KMS-11 (cell line): ENCODE results near the gene SLC6A1.

Experiments used
- H2AFZ ChIP-seq: fragments of 200-600 bp; sonication (generic); 2 replicates; pipeline ENCODE4 v1.6.1; 2016; ENCODE audit warnings: antibody characterized with exemption, mixed run types, low read depth
- H3K27ac ChIP-seq: fragments of 200-600 bp; sonication (generic); 2 replicates; pipeline ENCODE4 v1.6.1; 2016; ENCODE audit warnings: mild to moderate bottlenecking, mixed run types
- H3K27me3 ChIP-seq: fragments of 200-600 bp; sonication (generic); 2 replicates; pipeline ENCODE4 v1.6.1; 2017; ENCODE audit warnings: mild to moderate bottlenecking, low read depth, mixed run types, moderate library complexity; ENCODE audit not compliant: insufficient read depth
- H3K36me3 ChIP-seq: fragments of 200-600 bp; sonication (generic); 2 replicates; pipeline ENCODE4 v1.6.1; 2017; ENCODE audit warnings: mild to moderate bottlenecking, mixed run types; ENCODE audit not compliant: insufficient read depth
- H3K4me1 ChIP-seq: fragments of 200-600 bp; sonication (generic); 2 replicates; pipeline ENCODE4 v1.6.1; 2016; ENCODE audit warnings: mild to moderate bottlenecking, low read depth, mixed run types; ENCODE audit not compliant: poor library complexity, severe bottlenecking
- H3K4me2 ChIP-seq: fragments of 200-600 bp; sonication (generic); 2 replicates; pipeline ENCODE4 v1.7.0; 2016; ENCODE audit warnings: mild to moderate bottlenecking, mixed run types
- H3K4me3 ChIP-seq: fragments of 200-600 bp; sonication (generic); IDR thresholded peaks from 2 replicates; pipeline ENCODE4 v1.6.1; 2017; ENCODE audit warnings: low read depth, low read length, mixed read lengths; ENCODE audit not compliant: insufficient read depth
- H3K79me2 ChIP-seq: fragments of 200-600 bp; sonication (generic); 2 replicates; pipeline ENCODE4 v1.6.1; 2016; ENCODE audit warnings: low read depth, mixed run types; ENCODE audit not compliant: insufficient read depth
- H3K9ac ChIP-seq: fragments of 200-600 bp; sonication (generic); 2 replicates; pipeline ENCODE4 v1.6.1; 2016; ENCODE audit warnings: mild to moderate bottlenecking, mixed run types
- H4K20me1 ChIP-seq: fragments of 200-600 bp; sonication (generic); 2 replicates; pipeline ENCODE4 v1.6.1; 2016; ENCODE audit warnings: mild to moderate bottlenecking, mixed run types; ENCODE audit not compliant: insufficient read depth
- CTCF ChIP-seq: fragments of 200-600 bp; sonication (generic); conservative IDR thresholded peaks from 2 replicates; pipeline ENCODE4 v1.6.1; 2017; ENCODE audit warnings: low read depth, mild to moderate bottlenecking, antibody characterized with exemption, low read length, moderate library complexity, mixed read lengths

The SLC6A1 gene

GRCh38 chr3:11020764-11021163, 28.2 kb downstream of the SLC6A1 start:
- H3K4me3 ChIP-seq, result no peak overlapping the region
- H3K27ac ChIP-seq, result no peak overlapping the region
- H4K20me1 ChIP-seq, result no peaks in the 10 kb centered on the region
- no peaks in the 10 kb centered on the region for H3K4me1 ChIP-seq
- TF ChIP-seq CTCF, result no peak
- no peak overlapping the region for H2AFZ ChIP-seq
- no peaks in the 10 kb centered on the region; the same call in 1 of the 2 replicates for H3K27me3 ChIP-seq
- H3K36me3 ChIP-seq, result no peaks in the 10 kb centered on the region
- no peak overlapping the region for H3K9ac ChIP-seq
- H3K79me2 ChIP-seq, result no peaks in the 10 kb centered on the region
- no peak overlapping the region for H3K4me2 ChIP-seq

GRCh38 chr3:11021611-11022011, 29.1 kb downstream of the SLC6A1 start:
- no peak overlapping the region for H3K27ac ChIP-seq
- no peaks in the 10 kb centered on the region for H3K27me3 ChIP-seq
- no peak overlapping the region for H3K4me3 ChIP-seq
- no peaks in the 10 kb centered on the region for H3K79me2 ChIP-seq
- no peaks in the 10 kb centered on the region for H4K20me1 ChIP-seq
- no peaks in the 10 kb centered on the region for H3K36me3 ChIP-seq
- H3K4me2 ChIP-seq, result no peak overlapping the region
- H2AFZ ChIP-seq, result no peak overlapping the region
- H3K9ac ChIP-seq, result no peak overlapping the region
- no peak for TF ChIP-seq CTCF
- no peaks in the 10 kb centered on the region for H3K4me1 ChIP-seq

GRCh38 chr3:11022115-11022514, 29.6 kb downstream of the SLC6A1 start:
- Histone ChIP-seq H3K27me3 (no peaks in the 10 kb centered on the region), H3K4me2 (no peak overlapping the region), H3K79me2 (no peaks in the 10 kb centered on the region), H3K36me3 (no peaks in the 10 kb centered on the region), H2AFZ (no peak overlapping the region), H3K4me3 (no peak overlapping the region), H4K20me1 (no peaks in the 10 kb centered on the region), H3K9ac (no peak overlapping the region), H3K27ac (no peak overlapping the region), H3K4me1 (no peaks in the 10 kb centered on the region)
- TF ChIP-seq CTCF, result no peak

GRCh38 chr3:11024181-11024580, 31.6 kb downstream of the SLC6A1 start:
- Histone ChIP-seq H4K20me1 (no peaks in the 10 kb centered on the region), H3K27me3 (no peaks in the 10 kb centered on the region), H3K4me1 (no peaks in the 10 kb centered on the region), H3K4me3 (no peak overlapping the region), H3K4me2 (no peak overlapping the region), H3K9ac (no peak overlapping the region), H3K27ac (no peak overlapping the region), H2AFZ (no peak overlapping the region), H3K79me2 (no peaks in the 10 kb centered on the region), H3K36me3 (no peaks in the 10 kb centered on the region)
- no peak for TF ChIP-seq CTCF
